K562 (cell line): ENCODE data around the gene SORCS2.

Experiments used
- ATF1 ChIP-seq, 2 experiments: fragments of 450-650 bp in 1 of 2; IDR thresholded peaks; 2 replicates each; pipeline ENCODE4 v1.6.1; 2016; ENCODE audit warnings: missing compliant biosample characterization in 1 of 2, missing genetic modification characterization in 1 of 2
- ELK1 ChIP-seq: sonication (generic); formaldehyde crosslinking; IDR thresholded peaks from 2 replicates; pipeline ENCODE4 v1.8.1; 2022; ENCODE audit warnings: missing genetic modification reagents
- ETV6 ChIP-seq, 3 experiments: fragments of 150-350 bp in 1 of 3; sonication (generic) in 1 of 3; formaldehyde crosslinking in 1 of 3; IDR thresholded peaks; 2 replicates each; pipeline versions ENCODE4 v1.6.1 to v1.8.0; 2014 to 2022; ENCODE audit warnings: borderline replicate concordance in 2 of 3, low read depth in 2 of 3, antibody characterized with exemption in 1 of 3, low read length in 1 of 3, mild to moderate bottlenecking in 1 of 3, missing genetic modification reagents in 1 of 3
- EZH2 ChIP-seq: IDR thresholded peaks from 2 replicates; pipeline ENCODE4 v1.6.1; 2012; ENCODE audit warnings: low read depth, mild to moderate bottlenecking, inconsistent platforms, low read length, borderline replicate concordance
- FOXP4 ChIP-seq: sonication (generic); formaldehyde crosslinking; IDR thresholded peaks from 2 replicates; pipeline ENCODE4 v1.8.0; 2022; ENCODE audit warnings: mild to moderate bottlenecking, missing genetic modification reagents, borderline replicate concordance
- MAZ ChIP-seq, 2 experiments: fragments of 450-650 bp in 1 of 2; sonication (generic) in 1 of 2; formaldehyde crosslinking; IDR thresholded peaks in 1 of 2; conservative IDR thresholded peaks in 1 of 2; 2 replicates each; pipeline versions ENCODE4 v1.4.0 to v1.5.0; 2020; ENCODE audit warnings: mild to moderate bottlenecking in 1 of 2, missing genetic modification reagents in 1 of 2
- POLR2A ChIP-seq: fragments of 450-650 bp; conservative IDR thresholded peaks from 2 replicates; pipeline ENCODE4 v1.6.1; 2016
- ZNF175 ChIP-seq: fragments of 200-800 bp; sonication (Bioruptor generic); IDR thresholded peaks from 2 replicates; pipeline ENCODE4 v1.6.1; 2016; ENCODE audit warnings: low read depth, mild to moderate bottlenecking, missing genetic modification characterization, missing compliant biosample characterization
- ZNF395 ChIP-seq: fragments of 200-800 bp; sonication (Bioruptor generic); IDR thresholded peaks from 2 replicates; pipeline ENCODE4 v1.6.1; 2017; ENCODE audit warnings: missing genetic modification characterization, missing compliant biosample characterization

- no peak for TF ChIP-seq ZNF395 (CRISPR knock-in tag)
- TF ChIP-seq POLR2A = no peak
- TF ChIP-seq MAZ (CRISPR knock-in tag; conservative IDR thresholded peaks at IDR 0.05 in 1 of 2, IDR thresholded peaks at IDR 0.05 in 1 of 2) = no peak
- no peak for TF ChIP-seq FOXP4 (CRISPR knock-in tag)
- no peak for TF ChIP-seq ATF1 (CRISPR knock-in tag; IDR thresholded peaks at IDR 0.05)
- no peak for TF ChIP-seq ATF1 (tag; IDR thresholded peaks at IDR 0.05)
- TF ChIP-seq EZH2 = no peak
- TF ChIP-seq ELK1 (CRISPR knock-in tag) = no peak
- TF ChIP-seq ETV6 (IDR thresholded peaks at IDR 0.05; ENCODE audit: borderline replicate concordance in 1 of 2, low read depth in 2 of 2, low read length in 1 of 2) = no peak
- TF ChIP-seq ETV6 (CRISPR knock-in tag; IDR thresholded peaks at IDR 0.05; ENCODE audit: borderline replicate concordance) = no peak
- no peak for TF ChIP-seq ZNF175 (CRISPR knock-in tag)
These were observed 512.3 kb downstream of the SORCS2 start for GRCh38 chr4:7704625-7705024.
